Measurements from ENCODE around the gene SUCLG1. TPM values are rescaled to one million over a fixed set of nuclear protein-coding genes. Genes with fewer than 3 reads are reported as not detected.

Gene SUCLG1
- total RNA-seq, 1 donor from 2014 or later: 52.7 TPM

DNA sequence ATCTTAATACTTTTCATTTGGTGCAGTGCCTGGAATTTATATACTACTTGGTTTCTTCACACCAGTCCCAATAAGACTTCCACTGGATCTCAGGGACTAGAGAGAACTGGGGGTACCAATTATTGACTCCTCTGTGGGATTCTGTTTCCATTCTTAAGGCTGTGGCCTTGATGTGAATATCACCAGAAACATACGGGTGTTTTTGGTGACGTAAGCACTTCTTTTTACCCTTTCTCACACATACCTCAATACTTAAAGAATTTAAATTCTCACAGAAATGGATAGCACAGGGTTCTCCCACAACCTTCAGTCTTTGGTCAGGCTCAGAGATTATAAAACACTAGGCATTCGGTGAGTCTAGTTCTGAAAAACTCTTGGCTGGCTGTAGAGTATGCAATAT lies 84.1 kb downstream of the SUCLG1 start:
- no peak overlapping the region for H3K4me3 Mint-ChIP-seq
- TF ChIP-seq, protein P1, sequence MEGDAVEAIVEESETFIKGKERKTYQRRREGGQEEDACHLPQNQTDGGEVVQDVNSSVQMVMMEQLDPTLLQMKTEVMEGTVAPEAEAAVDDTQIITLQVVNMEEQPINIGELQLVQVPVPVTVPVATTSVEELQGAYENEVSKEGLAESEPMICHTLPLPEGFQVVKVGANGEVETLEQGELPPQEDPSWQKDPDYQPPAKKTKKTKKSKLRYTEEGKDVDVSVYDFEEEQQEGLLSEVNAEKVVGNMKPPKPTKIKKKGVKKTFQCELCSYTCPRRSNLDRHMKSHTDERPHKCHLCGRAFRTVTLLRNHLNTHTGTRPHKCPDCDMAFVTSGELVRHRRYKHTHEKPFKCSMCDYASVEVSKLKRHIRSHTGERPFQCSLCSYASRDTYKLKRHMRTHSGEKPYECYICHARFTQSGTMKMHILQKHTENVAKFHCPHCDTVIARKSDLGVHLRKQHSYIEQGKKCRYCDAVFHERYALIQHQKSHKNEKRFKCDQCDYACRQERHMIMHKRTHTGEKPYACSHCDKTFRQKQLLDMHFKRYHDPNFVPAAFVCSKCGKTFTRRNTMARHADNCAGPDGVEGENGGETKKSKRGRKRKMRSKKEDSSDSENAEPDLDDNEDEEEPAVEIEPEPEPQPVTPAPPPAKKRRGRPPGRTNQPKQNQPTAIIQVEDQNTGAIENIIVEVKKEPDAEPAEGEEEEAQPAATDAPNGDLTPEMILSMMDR (conservative IDR thresholded peaks at IDR 0.05): no peak
- H3K4me1 Mint-ChIP-seq: no peaks in the 10 kb centered on the region
- no peaks in the 10 kb centered on the region for H3K27me3 Mint-ChIP-seq (ENCODE audit: low read depth)
- H3K9me3 Mint-ChIP-seq: peaks cover 3% of the 10 kb centered on the region
- no peak for DNase-seq (ENCODE audit: low read depth, low spot score)
- no peaks in the 10 kb centered on the region for H3K36me3 Mint-ChIP-seq (ENCODE audit: low read depth)
- H3K27ac Mint-ChIP-seq (ENCODE audit: unreplicated experiment): no peak overlapping the region

DNA sequence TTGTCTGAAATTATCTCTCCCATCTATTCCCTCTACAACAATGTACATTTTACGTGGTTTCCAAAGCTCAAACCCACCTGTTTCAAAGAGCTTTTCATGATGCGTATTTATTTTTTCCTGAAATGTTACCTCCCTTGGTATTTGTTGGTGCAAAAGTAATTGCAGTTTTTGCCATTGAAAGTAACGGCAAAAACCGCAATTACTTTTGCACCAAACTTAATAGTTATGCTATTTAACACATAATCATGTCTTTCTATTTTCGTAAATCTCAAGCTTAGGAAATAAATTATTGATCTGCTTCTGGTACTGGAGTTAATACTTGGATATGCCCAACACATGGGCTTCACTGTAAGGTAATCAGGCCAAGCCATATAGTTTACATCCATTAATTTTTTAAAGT lies 85.2 kb downstream of the SUCLG1 start:
- H3K36me3 Mint-ChIP-seq (ENCODE audit: low read depth): no peaks in the 10 kb centered on the region
- H3K4me1 Mint-ChIP-seq: no peaks in the 10 kb centered on the region
- H3K9me3 Mint-ChIP-seq: peaks cover 3% of the 10 kb centered on the region
- TF ChIP-seq, protein P1 (conservative IDR thresholded peaks at IDR 0.05): no peak
- no peak for DNase-seq (ENCODE audit: low read depth, low spot score)
- H3K27me3 Mint-ChIP-seq (ENCODE audit: low read depth): peaks cover under 1% of the 10 kb centered on the region
- no peak overlapping the region for H3K4me3 Mint-ChIP-seq
- H3K27ac Mint-ChIP-seq (ENCODE audit: unreplicated experiment): no peak overlapping the region

Other genes starting within 250 kb of the SUCLG1 start
- 2.3 and 2.8 TPM in 2 replicates for gene DNAH6, start 57.2 kb upstream of the SUCLG1 start, total RNA-seq